ENCODE measurements around the gene SSC5D. TPM values are rescaled to one million over a fixed set of nuclear protein-coding genes. Genes with fewer than 3 reads are reported as not detected.

Gene SSC5D
- total and polyA plus RNA-seq, 2 of the 4 experiments (the other 2 are of a cell fraction), result 1.4 to 19.1 TPM

- Histone ChIP-seq H2AK5ac (ENCODE audit: low read depth, low read length) (peak within 1 kb of the TSS; percentile 62), H4K91ac (ENCODE audit: insufficient read depth, low read depth, low read length) (peak within 1 kb of the TSS; percentile 71), H3K4me1 (ENCODE audit: control insufficient read depth, insufficient read depth, low read length) (peaks cover 3% of the 10 kb centered on the region; the same call in 1 of the 2 replicates), H2BK120ac (ENCODE audit: low read depth, low read length) (peak within 1 kb of the TSS; percentile 8; the same call in 1 of the 2 replicates), H3K27me3 (ENCODE audit: control insufficient read depth, insufficient read depth, low read length) (no peaks in the 10 kb centered on the region), H3K4ac (ENCODE audit: low read depth, low read length) (peak within 1 kb of the TSS; percentile 84), H3K79me1 (ENCODE audit: low read depth in 1 of 2, low read length in 2 of 2) (peaks cover 5 to 28% of the 10 kb centered on the region in 2 experiments; a peak in 3 of 4 replicates), H2BK15ac (ENCODE audit: low read depth, low read length) (no peak within 1 kb of the TSS), H2BK20ac (ENCODE audit: low read depth, low read length) (no peak within 1 kb of the TSS), H4K5ac (ENCODE audit: low read depth, low read length) (peak within 1 kb of the TSS; percentile 80), H2BK5ac (ENCODE audit: low read depth, low read length, poor library complexity, severe bottlenecking) (peak within 1 kb of the TSS; percentile 44), H3K27ac (ENCODE audit: insufficient read depth, low read length) (peak within 1 kb of the TSS; percentile 66), H3K23ac (ENCODE audit: low read depth, low read length) (peak within 1 kb of the TSS; percentile 46), H3K18ac (ENCODE audit: low read depth, low read length) (peak within 1 kb of the TSS; percentile 14), H3K36me3 (ENCODE audit: control insufficient read depth, insufficient read depth, low read length) (no peaks in the 10 kb centered on the region), H2AK9ac (replicated peaks; ENCODE audit: low read depth, low read length, poor library complexity) (peak within 1 kb of the TSS; percentile 99), H3K9ac (ENCODE audit: low read depth, low read length) (peak within 1 kb of the TSS; percentile 62), H4K8ac (ENCODE audit: low read depth in 2 of 2, low read length in 2 of 2) (peak within 1 kb of the TSS; percentile 96 to 98), H3K9me3 (ENCODE audit: control insufficient read depth, insufficient read depth, low read length) (no peaks in the 10 kb centered on the region), H3K4me3 (ENCODE audit: insufficient read depth, low read depth, low read length) (peak within 1 kb of the TSS; percentile 65), H4K20me1 (ENCODE audit: insufficient read depth, low read length) (peaks cover 10% of the 10 kb centered on the region; the same call in 1 of the 2 replicates), H3K4me2 (ENCODE audit: low read depth, low read length) (peak within 1 kb of the TSS; percentile 91), H3K14ac (replicated peaks; ENCODE audit: low read depth, low read length) (peak within 1 kb of the TSS; percentile 80), H2AFZ (replicated peaks; ENCODE audit: low read length, poor library complexity) (peak within 1 kb of the TSS; percentile 94), H3K9me1 (ENCODE audit: insufficient read depth, low read length) (0 out of 2 replicates have a peak, but pooled peaks cover 4% of the 10 kb centered on the region), H3K56ac (ENCODE audit: extremely low read depth, insufficient read depth, low read length) (peak within 1 kb of the TSS; percentile 64; the same call in 1 of the 2 replicates)
- ChIA-PET POLR2A (ENCODE audit: unreplicated experiment) (no interaction called here), CTCF (interaction anchor here (1.0 kb wide), 2 partner anchors 15 to 42 kb away, joined by 3 to 6 read pairs; partner anchors contain the start of gene ZNF628)
- in situ Hi-C loops (cut with MboI; ENCODE audit: low sequenced_read_pairs), result no loop called here
- ATAC-seq (ENCODE audit: low read depth) (peak; percentile 95), DNase-seq (peak; percentile 100)
- dilution Hi-C loops (cut with HindIII; ENCODE audit: low sequenced_read_pairs, unreplicated experiment), result no loop called here
- 1% methylated on average over 33 of the region's 54 CpGs; no CpG with 5 or more reads in 1 of the 2 experiments for WGBS, 2 experiments (ENCODE audit: extremely low coverage in 2 of 2, insufficient read length in 1 of 2)
- TF ChIP-seq POLR2A (IDR thresholded peaks at IDR 0.05; ENCODE audit: low read depth, low read length) (peak; percentile 90), USF2 (IDR thresholded peaks at IDR 0.05; ENCODE audit: low read depth, low read length) (peak; percentile 97), FOS (IDR thresholded peaks at IDR 0.05; ENCODE audit: low read depth, low read length) (peak; percentile 35; the same call in 1 of the 2 replicates), CTCF (conservative IDR thresholded peaks at IDR 0.05; ENCODE audit: low read depth, low read length) (no peak), RFX5 (IDR thresholded peaks at IDR 0.05; ENCODE audit: low read depth, low read length) (0 out of 2 replicates have a peak, but pooled peaks have one; percentile 23), MAFK (IDR thresholded peaks at IDR 0.05; ENCODE audit: low read depth, low read length) (peak; percentile 49; the same call in 1 of the 2 replicates), CEBPB (IDR thresholded peaks at IDR 0.05; ENCODE audit: low read depth, low read length) (0 out of 2 replicates have a peak, but pooled peaks have one; percentile 0), MAZ (IDR thresholded peaks at IDR 0.05; ENCODE audit: borderline replicate concordance, low read depth, low read length) (peak; percentile 88), BHLHE40 (IDR thresholded peaks at IDR 0.05; ENCODE audit: low read depth, low read length) (no peak), SMC3 (IDR thresholded peaks at IDR 0.05; ENCODE audit: low read depth, low read length) (no peak), RCOR1 (IDR thresholded peaks at IDR 0.05; ENCODE audit: insufficient replicate concordance, low read length) (peak; percentile 59), MXI1 (IDR thresholded peaks at IDR 0.05; ENCODE audit: borderline replicate concordance, low read depth, low read length) (peak; percentile 90)
- intact Hi-C loops (cut with micrococcal nuclease), result loop anchor here (2.0 kb wide), 1 partner anchor 145 kb away; no protein-coding TSS in a partner anchor
- BruUV-seq (replicated peaks), result no TSS peak
These were observed 26.8 kb upstream of the SSC5D start, which contains the start of gene ISOC2 for GRCh38 chr19:55461259-55461973. ISOC2 (minus strand) TSS chr19:55461642; CDS start chr19:55456486, 5,156 bp downstream.

Measured in IMR-90 (cell line).